Measurements from ENCODE around the gene ORM1.

ORM1 gene

GRCh38 chr9:114286146-114286679, 36.7 kb upstream of the ORM1 start:
- no peak for DNase-seq
- in situ Hi-C loops (cut with MboI; ENCODE audit: low pct_unique_long_range_greater_than_20kb, low sequenced_read_pairs) = loop anchor here (10.0 kb wide), 1 partner anchor 201 kb away; no protein-coding TSS in a partner anchor

DNA sequence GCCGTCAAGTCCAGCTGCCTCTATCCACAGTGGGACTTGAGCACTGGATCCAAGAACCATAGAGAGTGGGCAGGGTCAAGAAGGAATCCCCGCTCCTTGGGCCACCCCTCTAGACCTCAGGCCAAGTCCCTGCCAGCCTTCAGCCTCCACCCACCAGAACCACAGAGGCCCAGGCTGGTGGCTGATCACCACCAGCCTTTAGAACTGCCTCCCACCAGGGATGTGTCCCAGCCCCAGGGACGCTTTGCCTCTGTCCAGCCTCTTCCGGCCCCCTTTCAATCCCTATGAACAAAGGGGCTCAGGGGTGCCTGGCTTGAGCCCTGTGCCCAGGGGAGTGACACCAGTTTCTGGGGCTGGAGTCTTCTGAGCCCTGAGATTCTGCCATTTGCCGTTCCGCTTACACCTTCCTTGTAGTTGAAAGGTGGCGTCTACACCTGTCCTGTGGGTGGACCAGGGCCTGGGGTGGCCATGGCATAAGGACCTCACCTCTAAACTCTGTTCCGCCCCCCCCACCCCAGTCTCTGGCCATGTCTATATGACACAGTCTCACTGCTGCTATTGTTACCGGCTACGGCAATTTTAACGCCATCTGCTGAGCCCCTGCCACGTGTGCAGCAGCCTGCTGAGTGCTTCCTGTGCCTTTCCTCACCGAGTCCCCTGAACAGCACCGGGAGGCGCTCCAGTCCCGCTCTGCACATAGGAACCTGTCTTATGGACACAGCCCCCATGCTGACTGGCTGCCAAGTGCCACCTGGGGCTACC, 35.7 kb upstream of the ORM1 start:
- in situ Hi-C loops (cut with MboI; ENCODE audit: low pct_unique_long_range_greater_than_20kb, low sequenced_read_pairs) = loop anchor here (10.0 kb wide), 1 partner anchor 202 kb away; no protein-coding TSS in a partner anchor
- DNase-seq = no peak

DNA sequence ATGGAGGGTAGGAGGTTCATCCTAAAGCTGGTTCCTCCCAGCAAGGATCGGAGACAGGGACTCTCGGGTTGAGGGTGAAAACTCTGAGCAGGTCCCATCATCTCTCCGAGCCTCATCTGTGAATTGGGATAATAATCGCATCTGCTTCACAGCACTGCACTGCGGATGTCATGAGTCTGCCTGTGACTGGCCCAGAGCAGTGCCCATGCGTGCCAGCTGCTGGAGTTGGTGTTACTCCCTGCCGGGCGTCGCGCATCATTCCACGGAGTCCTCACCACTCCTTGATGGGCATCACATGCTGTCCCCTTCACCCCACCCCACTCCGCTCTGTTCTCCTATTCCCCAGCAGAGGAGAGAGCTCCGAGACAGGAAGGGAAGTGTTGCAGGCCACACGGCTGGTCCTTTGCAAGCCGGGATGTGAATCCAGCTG, 35.1 kb upstream of the ORM1 start:
- in situ Hi-C loops (cut with MboI; ENCODE audit: low pct_unique_long_range_greater_than_20kb, low sequenced_read_pairs) = loop anchor here (10.0 kb wide), 1 partner anchor 203 kb away; no protein-coding TSS in a partner anchor
- no peak for DNase-seq

- no peak for DNase-seq
- in situ Hi-C loops (cut with MboI; ENCODE audit: low pct_unique_long_range_greater_than_20kb, low sequenced_read_pairs) = loop anchor here (10.0 kb wide), 1 partner anchor 204 kb away; no protein-coding TSS in a partner anchor
These were observed 34.5 kb upstream of the ORM1 start for GRCh38 chr9:114288193-114289091.

DNA sequence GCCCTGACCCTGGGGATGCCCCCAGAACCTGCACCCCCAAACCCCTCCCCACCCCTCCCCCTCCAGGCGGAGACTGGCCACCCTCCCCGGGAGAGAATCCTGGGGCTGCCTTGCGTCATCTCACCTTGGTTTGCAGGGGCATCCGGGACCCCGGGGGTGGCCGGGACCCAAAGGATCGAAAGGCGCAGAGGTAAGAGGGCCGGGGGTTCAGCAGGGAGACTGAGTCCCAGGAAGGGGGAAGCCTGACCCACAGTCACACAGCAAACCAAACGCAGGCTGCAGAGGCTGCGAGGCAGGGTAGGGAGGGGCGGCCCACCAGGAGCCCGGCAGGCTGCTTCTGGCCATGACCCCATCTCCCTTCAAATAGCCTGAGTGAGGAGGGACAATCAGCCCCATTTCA, 33.8 kb upstream of the ORM1 start:
- no peak for DNase-seq
- in situ Hi-C loops (cut with MboI; ENCODE audit: low pct_unique_long_range_greater_than_20kb, low sequenced_read_pairs) = loop anchor here (10.0 kb wide), 1 partner anchor 204 kb away; no protein-coding TSS in a partner anchor

GRCh38 chr9:114289571-114290481, 33.1 kb upstream of the ORM1 start:
- in situ Hi-C loops (cut with MboI; ENCODE audit: low pct_unique_long_range_greater_than_20kb, low sequenced_read_pairs) = loop anchor here (10.0 kb wide), 1 partner anchor 205 kb away; no protein-coding TSS in a partner anchor
- no peak for DNase-seq

DNA sequence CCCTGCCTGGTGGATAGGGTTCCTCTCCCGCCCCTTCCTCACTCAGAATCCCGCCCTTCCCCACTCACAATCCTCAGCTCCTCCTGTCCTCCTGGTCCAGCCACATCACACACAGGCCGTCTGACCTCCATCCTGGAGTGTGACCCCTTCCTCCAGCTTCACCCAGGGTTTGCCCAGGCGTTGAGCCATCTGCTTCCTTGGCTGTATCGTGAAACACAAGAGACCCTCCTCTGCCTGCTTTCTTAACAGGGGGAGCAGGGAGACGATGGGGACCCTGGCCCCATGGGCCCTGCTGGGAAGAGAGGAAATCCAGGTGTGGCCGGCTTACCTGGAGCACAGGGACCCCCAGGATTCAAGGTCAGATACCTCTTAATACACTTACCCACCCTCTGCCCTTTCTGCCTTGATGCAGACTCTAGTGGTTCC, 32.3 kb upstream of the ORM1 start:
- in situ Hi-C loops (cut with MboI; ENCODE audit: low pct_unique_long_range_greater_than_20kb, low sequenced_read_pairs) = no loop called here
- no peak for DNase-seq

DNA sequence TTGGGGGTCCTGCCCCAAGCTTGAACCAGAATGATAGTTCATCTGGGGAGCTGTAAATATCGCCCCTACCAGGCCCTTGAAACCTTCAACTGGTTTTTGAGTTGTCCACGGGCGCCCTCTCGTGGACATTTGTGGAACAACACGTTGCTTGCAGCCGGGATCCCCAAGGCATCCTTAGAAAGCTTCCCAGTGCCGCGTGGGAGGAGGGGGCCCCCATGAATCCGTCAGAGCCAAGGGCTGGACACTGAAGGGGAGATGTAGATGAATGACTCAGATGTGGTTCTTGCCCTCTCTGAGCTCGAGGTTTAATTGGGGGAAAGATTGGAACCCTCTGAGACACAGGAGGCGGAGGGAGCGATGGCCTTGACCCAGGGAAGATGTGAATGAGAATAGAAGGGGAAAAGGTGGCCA, 31.8 kb upstream of the ORM1 start:
- peak; percentile 74 for DNase-seq
- in situ Hi-C loops (cut with MboI; ENCODE audit: low pct_unique_long_range_greater_than_20kb, low sequenced_read_pairs) = no loop called here

DNA sequence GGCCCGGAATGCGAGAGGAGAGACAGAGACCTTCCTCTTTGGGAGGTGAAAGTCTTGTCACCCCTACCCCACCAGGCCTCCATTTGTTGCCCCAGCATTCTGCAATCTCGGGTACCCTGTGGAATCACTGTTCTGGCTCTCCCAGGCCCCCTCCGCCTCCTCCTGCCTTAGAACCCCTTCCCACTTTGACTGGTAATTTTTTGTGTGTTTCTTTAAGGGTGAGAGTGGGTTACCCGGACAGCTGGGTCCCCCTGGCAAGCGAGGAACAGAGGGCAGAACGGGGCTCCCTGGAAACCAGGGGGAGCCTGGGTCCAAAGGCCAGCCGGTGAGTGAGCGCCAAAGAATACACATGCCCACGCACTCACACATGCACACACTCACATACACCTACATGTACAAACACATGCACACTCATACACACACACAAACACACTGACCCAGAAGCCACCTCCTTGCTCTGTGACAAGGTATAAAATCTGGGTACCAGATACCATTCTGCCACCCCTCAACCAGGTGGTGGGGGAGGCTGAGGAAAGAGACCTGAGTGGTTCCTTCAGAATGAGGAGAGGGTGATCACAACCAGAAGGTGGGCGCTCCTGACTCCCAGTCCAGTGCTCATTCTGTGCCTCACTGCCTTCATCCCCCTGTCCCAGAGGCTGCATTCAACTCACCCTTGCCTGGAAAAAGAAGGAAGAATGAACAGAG, 30.9 kb upstream of the ORM1 start:
- no peak for DNase-seq
- in situ Hi-C loops (cut with MboI; ENCODE audit: low pct_unique_long_range_greater_than_20kb, low sequenced_read_pairs) = no loop called here

- no peak for DNase-seq
- in situ Hi-C loops (cut with MboI; ENCODE audit: low pct_unique_long_range_greater_than_20kb, low sequenced_read_pairs) = no loop called here
These were observed 28.2 kb upstream of the ORM1 start for GRCh38 chr9:114294664-114295063.

DNA sequence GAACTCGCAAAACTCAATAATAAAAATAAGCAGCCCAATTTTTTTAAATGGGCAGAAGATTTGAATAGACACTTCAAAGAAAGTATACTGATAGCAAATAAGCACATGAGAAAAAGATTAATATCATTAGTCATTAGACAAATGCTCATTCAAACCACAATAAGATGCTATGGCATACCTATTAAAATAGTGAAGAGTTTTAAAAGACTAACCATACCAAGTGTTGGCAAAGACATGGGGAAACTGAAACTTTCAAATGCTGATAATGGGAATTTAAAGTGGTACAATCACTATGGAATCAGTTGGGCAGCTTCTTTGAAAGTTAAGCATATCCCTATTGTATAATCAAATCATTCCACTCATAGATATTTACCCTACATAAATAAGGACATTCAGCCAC, 26.6 kb upstream of the ORM1 start:
- DNase-seq = no peak
- in situ Hi-C loops (cut with MboI; ENCODE audit: low pct_unique_long_range_greater_than_20kb, low sequenced_read_pairs) = no loop called here

- no peak for DNase-seq
- in situ Hi-C loops (cut with MboI; ENCODE audit: low pct_unique_long_range_greater_than_20kb, low sequenced_read_pairs) = no loop called here
These were observed 23.4 kb upstream of the ORM1 start for GRCh38 chr9:114299286-114300152.

GRCh38 chr9:114300153-114300845, 22.6 kb upstream of the ORM1 start:
- in situ Hi-C loops (cut with MboI; ENCODE audit: low pct_unique_long_range_greater_than_20kb, low sequenced_read_pairs) = no loop called here
- no peak for DNase-seq

- in situ Hi-C loops (cut with MboI; ENCODE audit: low pct_unique_long_range_greater_than_20kb, low sequenced_read_pairs) = no loop called here
- no peak for DNase-seq
These were observed 21.8 kb upstream of the ORM1 start for GRCh38 chr9:114300846-114301797.

DNA sequence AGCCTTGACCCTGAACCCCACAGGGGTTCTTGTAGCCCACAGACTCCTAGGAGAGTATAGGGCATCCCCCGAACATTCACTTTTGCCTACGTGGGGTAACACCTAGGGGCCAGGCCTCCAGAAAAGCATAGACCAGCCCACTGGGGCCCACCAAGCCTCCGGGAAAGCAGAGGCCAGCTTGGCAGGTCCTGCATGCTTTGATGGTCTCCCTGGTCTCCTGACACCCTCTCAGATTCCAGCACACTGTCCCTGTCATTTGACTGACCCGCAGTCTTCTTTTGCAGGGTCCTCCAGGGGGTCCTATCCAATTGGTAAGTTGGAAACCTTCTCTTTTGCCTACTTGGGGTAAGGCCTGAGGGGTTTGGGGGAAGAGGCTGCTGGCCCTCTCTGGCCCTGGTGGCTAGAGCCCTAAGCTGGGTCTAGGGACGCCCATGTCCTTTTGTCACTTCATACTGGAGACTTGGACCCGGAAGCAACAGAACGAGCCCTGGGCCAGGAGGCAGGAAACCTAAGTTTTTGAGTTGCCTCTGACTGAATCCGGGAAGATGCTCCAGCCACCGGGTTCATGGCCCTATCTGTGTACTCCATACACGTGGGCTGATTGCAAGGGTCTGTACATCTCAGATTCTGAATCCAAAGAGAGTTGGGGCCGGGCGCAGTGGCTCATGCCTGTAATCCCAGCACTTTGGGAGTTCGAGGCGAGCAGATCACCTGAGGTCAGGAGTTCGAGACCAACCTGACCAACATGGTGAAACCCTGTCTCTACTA, 20.9 kb upstream of the ORM1 start:
- in situ Hi-C loops (cut with MboI; ENCODE audit: low pct_unique_long_range_greater_than_20kb, low sequenced_read_pairs) = no loop called here
- no peak for DNase-seq

All from KBM-7 (cell line).